NCI-H82 (cell line): ENCODE data around the gene NPY.
"Not testable (repeated sequence)": the region's sequence is repeated elsewhere in the genome, so short reads cannot be mapped to it uniquely, and the experiment has no call there.

Experiments used
- DNase-seq: peaks from one replicate; lab custom pipeline; 2025; lab: John Stamatoyannopoulos, UW

Gene NPY

DNA sequence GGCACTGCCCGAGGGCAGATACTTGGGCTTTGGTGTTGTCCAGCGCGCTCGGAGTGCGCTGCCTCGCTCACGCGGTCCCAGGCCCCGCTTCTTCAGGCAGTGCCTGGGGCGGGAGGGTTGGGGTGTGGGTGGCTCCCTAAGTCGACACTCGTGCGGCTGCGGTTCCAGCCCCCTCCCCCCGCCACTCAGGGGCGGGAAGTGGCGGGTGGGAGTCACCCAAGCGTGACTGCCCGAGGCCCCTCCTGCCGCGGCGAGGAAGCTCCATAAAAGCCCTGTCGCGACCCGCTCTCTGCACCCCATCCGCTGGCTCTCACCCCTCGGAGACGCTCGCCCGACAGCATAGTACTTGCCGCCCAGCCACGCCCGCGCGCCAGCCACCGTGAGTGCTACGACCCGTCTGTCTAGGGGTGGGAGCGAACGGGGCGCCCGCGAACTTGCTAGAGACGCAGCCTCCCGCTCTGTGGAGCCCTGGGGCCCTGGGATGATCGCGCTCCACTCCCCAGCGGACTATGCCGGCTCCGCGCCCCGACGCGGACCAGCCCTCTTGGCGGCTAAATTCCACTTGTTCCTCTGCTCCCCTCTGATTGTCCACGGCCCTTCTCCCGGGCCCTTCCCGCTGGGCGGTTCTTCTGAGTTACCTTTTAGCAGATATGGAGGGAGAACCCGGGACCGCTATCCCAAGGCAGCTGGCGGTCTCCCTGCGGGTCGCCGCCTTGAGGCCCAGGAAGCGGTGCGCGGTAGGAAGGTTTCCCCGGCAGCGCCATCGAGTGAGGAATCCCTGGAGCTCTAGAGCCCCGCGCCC, at the start of gene NPY:
Gene NPY, plus strand, starts transcription at position 294 of the 802 bp plus-strand sequence. CDS start 1,051 bp downstream, outside the sequence.
- no peak for DNase-seq

DNA sequence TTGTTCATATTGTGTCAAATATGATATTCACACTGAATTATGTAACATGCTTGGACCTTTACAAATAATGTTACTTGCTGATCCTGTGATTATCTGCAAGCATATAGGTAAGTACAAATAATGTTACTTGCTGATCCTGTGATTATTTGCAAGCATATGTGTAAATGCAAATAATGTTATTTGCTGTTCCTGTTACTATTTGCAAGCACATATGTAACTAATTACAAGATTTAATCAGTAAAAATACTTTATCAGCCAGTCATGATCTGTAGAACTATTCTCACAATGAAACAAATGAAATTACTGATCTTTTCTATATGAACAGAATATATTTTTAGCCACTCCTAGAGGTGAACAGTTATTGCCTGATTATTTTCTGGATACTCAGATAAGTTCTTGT, 44.7 kb upstream of the NPY start:
- no peak for DNase-seq

DNA sequence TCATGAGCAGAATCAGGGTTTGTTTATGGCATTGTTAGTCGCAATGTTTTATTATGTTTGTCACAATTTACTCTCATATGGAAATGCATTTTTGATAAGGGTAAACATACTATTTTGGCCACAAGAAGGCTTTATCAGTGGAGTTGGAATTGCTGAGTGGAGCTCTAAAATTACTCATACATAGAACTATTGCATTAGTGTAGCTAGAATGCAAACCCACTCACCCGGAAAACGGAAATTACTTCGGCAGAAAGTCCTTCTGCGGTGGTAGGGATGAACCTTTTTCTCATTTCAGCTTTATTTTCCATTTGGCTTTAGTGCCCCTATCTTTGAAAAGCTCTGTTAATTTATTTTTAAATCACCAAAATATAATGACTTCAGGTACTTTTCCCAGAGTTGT, 42.8 kb upstream of the NPY start:
- no peak for DNase-seq

DNA sequence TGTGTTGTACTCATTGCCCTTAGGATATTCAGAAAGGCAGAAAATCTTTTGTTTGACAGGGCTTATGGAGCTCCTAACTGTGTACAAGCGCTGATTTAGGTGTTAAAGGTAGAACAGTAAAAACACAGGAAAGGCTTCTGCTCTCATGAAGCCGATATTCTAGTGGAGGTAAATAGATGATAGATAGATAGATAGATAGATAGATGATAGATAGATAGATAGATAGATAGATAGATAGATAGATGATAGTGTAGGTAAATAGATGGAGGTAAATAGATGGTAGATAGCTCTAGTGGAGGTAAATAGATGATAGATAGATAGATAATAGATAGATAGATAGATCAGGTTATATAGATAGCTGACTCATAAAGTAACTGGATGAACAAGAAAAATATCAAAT, 39.4 kb upstream of the NPY start:
- no peak for DNase-seq

DNA sequence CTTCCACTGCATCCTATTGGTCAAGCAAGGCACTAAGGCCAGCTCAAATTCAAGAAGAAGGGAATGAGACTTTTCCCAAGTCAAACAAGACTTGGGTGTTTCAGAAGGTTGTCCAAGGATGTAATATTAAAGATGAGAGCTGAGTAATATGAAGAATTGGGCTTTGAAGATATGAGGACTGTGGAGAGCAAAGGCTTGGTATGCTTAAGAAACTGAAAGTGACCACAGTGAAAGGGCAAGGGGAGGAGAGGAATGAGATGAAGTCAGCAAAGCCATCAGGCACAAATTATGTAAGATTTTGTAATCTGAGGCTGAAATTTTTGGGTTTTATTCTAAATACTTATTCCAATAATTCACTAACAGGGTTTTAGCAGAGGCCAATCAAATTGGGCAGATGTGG, 38.6 kb upstream of the NPY start:
- DNase-seq: no peak

DNA sequence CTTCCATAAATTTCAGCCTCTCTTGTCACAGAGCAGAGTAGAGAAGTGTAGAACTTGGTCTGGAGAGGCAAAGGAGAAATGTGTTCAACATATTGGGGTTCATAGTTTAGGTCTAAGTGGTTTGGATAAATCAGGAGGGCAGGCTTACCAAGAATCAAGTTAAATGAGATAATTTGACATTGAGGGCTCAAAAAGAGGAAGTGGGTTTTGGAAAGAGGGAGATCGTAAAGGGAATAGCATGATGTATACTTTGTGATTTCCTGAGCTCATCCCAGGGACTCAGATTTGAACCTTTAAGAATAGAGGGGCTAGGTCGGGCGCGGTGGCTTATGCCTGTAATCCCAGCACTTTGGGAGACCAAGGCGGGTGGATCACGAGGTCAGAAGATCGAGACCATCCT, 34.7 kb upstream of the NPY start:
- no peak for DNase-seq

DNA sequence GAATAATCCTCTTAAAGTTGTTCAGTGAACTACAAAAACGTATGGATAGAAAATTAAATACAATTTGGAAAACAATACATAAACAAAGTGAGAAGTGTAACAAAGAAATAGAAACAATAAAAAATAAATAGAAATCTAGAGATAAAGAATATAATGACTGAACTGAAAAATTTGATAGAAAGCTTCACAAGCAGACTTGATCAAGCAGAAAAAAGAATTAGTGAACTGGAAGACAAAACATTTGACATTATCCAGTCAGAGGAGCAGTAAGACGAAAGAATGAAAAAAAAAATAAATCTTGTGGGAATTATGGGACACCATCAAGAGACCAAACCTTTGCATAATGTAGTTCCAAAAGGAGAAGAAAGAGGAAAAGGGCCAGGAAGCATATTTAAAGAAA, 32.4 kb upstream of the NPY start:
- no peak for DNase-seq

DNA sequence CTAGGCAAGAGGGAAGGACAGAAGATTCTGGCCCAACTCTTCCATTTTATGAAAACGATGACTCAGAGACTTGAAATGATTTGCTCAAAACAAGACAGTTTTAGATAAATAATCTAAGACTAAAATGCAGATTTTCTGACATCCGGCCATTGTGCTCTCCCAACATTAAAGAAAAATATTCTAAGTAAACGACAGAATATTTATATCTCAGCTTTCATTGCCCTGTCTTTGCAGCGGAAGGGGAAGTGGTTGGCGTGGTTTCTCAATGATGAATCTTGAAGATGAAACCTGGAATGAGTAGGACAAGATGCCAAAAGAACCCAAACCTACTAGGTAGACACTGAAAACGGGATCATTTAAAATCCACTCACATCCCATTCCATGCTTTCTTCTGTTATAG, 28.9 kb upstream of the NPY start:
- no peak for DNase-seq

DNA sequence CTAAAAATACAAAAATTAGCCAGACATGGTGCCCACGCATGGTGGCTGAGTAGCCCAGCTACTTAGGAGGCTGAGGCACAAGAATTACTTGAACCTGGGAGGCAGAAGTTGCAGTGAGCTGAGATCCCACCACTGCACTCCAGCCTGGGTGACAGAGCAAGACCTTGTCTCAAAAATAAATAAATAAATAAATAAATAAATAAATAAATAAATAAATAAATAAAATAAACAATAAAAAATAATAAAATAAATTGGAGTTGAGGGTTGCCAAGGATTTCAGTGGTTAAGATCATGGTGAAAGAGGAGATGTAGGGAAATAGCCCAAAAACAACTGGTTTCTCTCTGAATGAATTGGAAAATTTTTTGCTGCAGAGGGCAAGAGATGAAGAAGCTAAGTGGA, 25.7 kb upstream of the NPY start:
- not testable (repeated sequence) for DNase-seq

DNA sequence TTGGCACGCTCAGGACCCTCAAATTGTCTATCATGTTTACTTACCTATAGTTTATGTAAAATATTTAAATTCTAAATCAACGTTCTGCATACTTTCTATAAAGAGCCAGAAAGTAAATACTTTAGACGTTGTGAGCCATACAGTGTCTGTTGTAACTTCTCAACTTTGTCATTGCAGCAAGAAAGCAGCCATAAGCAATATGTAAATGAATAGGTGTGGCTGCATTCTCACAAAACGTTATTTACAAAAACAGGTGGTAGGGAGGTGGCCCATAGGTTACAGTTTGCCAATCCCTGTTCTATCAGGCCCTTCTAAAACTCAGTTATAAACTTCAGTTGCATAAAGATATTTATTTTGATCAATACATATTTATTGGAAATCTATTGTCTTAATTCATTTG, 12.1 kb upstream of the NPY start:
- no peak for DNase-seq

DNA sequence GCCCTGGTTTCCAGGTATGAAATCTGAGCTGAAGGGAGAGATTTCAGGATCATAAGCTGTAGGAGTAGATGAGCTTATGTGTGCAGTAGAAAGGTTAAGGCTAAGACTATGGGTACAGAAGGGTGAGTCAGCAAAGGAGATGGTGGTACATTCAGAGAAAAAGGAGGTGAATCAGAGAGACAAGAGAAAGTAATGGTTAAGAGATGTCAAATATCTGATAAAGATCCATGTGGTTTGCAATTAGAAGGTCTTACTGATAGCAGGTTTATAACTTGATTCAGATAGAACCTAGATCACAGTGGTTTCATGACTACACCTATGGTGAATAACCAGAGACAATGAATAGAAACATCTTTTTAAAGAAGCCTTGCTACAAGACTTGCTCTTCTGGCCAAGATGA, 4.5 kb upstream of the NPY start:
- DNase-seq: no peak

DNA sequence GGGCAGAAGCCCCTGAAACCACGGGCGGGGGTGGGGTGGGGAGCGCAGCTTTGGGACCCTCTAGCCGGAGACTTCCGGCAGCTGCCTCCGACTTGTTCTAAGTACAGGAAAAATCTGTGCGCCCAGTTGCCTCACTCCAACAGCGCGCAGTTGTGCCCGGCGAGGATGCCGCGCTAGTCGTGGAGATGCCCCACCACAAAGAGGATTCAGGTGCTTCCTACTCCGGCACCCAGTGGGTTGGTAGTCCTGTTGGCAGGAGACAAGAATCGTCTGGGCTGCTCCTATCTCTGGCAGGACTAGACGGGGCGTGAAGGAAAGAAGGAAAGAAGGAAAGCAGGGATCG, 465 bp upstream of the NPY start:
- DNase-seq: no peak

DNA sequence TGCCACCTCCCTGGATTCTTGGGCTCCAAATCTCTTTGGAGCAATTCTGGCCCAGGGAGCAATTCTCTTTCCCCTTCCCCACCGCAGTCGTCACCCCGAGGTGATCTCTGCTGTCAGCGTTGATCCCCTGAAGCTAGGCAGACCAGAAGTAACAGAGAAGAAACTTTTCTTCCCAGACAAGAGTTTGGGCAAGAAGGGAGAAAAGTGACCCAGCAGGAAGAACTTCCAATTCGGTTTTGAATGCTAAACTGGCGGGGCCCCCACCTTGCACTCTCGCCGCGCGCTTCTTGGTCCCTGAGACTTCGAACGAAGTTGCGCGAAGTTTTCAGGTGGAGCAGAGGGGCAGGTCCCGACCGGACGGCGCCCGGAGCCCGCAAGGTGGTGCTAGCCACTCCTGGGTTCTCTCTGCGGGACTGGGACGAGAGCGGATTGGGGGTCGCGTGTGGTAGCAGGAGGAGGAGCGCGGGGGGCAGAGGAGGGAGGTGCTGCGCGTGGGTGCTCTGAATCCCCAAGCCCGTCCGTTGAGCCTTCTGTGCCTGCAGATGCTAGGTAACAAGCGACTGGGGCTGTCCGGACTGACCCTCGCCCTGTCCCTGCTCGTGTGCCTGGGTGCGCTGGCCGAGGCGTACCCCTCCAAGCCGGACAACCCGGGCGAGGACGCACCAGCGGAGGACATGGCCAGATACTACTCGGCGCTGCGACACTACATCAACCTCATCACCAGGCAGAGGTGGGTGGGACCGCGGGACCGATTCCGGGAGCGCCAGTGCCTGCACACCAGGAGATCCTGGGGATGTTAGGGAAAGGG, 913 bp downstream of the NPY start:
- no peak for DNase-seq

DNA sequence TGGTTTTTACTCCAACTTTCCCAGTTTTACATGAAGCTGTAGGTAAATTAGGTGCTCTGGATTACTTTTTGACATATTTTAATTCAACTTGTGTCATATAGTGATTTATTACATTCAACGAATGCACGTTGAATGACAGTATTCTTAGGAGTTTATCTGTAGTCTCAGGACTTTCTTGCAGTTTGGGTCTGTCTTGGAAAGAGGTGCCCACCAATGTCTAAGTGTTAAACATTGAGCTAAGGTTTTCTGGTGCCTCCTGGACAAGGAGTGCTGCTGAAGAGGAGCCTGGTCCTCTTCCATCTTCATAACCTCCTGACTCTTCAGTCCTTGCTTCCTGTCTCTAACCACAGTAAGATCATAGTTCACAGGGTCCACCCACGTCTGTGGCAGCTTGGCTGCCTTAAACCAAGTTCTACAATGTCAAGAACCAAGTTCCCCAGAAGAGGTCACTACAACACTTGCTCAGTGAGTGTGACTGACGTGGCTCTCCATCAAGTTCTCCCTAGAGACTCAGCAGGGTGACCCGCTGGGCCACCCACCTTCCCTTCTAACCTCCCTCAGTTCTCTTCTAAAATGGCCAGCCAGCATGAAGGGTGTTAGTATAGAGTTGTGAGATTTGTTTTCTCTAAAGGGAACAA, 6.1 kb downstream of the NPY start:
- DNase-seq: peak; percentile 77

DNA sequence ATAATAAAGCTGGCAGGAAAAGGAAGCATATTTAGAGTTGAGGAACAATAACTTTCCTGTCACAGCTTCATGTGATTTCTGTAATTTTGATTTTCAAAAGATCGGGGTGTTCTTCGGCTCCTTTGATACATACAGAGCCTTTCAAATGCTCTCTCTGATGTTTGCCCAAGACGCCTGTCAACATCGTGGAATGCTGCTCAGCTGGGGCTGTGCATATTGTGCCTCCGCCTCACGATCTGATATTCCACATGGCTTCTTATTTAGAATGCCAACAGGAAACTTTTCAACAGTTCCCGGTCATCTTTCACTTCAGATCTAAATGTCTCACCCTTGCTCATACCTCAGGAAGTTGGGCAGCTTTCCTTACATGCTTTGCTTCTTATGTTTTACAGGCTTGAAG, 7.3 kb downstream of the NPY start:
- DNase-seq: no peak

DNA sequence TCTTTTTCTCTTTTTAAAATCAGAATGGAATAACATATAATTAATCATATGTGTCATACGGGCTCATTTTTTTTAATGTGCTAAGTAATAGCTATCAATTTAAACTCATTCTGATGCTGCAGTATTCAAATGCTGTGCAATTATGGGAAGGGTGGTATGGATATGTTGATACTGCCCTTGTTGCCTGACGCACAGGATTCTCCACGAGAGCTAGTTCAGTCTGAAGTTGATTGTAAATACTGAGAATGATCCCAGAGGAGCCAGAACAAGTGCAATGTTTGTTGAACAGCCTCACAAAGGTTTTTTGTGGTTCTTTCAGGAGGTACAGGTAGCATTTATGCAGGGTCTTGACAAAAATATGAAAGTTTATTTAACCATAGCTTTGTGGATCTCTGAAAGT, 13.4 kb downstream of the NPY start:
- no peak for DNase-seq

DNA sequence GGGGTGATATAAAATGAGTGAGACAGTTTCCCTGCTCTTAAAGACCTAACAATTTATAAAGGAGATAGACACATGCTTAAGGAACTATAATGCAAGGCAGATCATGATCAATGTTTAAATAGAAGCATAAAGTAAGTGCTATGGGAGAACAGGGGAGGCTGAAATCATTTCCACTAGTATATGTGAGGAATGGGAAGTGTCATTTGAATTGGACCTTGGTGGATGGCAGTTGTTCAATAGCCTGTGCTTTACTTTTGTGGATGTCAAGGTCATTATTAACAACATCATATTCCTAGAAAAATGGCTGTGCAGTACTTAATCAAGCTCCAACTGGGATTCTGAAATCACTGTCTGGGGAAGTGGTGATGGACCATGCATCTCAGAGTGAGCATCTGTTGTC, 14.7 kb downstream of the NPY start:
- DNase-seq: no peak

DNA sequence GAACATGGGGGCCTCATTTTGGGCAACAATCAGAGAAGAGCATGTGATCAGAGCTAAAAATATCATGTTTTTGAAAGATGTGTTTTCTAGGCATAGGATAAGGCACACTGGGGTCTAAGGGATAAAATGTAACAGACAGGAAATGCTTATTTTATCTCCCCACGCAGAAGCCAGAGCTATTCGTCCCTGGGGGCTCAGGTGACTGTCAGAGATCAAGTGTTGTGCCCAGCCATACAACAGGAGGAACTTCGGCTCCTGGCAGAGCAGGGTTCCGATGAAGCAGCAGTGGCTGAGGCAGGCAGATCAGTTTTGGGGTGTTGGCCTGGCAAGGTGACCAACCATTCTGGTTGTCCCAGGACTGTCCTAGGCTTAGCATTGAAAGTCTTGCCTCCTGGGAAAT, 15.2 kb downstream of the NPY start:
- DNase-seq: no peak

DNA sequence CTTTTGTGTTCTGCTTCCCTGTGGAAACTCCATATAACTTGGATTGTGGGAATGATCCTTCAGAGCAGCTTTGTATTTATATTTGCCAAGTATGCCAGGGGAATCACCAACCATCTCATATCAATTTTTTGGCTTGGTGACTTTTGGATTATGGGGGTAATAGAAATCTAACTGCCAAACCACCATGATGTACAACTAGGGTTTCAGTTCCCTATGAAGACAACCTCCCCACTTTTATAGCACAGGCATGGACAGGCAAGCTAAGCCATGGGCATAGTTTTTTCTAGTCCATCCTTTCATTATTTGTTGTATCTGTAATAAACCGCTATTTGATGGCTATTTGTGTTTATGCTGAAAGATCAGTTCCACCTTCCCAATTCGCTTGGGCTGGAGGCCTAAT, 17.7 kb downstream of the NPY start:
- DNase-seq: no peak

DNA sequence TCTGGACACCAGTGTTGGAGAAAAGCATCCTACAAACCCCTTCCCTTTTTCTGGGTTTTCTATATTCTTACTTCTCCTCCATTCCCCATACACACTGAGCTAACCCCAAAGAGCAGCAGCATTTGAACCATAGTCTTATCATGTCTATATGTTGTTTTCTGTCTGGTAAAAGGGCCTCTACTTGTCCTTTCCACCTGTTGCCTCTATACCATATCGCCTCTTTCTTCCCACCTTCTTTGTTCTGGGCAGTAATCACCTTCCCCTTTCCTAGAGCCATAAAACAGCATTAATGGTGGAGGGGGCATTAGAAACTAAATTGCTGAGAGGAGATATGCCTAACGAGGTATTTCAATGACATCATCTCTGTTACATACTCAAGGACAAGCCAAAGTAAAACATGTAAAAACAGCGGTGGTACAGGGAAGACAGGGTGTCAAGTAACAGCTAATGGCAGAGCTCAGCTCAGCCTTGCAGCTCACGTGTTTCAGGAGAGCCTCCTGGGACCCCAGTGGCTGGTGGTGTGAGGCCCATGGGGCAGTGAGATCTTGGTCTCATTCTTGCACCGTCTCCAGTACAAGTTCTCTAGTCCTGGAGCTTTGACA, 20.6 kb downstream of the NPY start:
- no peak for DNase-seq

DNA sequence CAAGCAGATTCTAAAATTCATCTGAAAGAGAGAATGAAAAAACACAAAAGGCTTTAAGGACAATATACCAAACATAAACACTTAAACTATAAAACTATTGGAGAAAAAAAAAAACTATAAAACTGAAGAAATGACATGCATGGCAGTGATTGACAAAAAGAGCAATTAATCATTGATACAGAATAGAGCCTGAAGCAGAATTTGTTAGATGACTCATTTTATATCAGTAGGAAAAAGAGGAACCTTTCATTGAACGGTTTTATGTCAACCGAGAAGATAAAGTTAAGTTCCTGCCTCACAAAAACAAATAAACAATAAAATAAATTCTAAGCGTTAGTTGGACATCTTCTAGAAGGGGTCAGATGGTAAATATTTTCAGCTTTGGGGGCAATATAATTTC, 23.3 kb downstream of the NPY start:
- no peak for DNase-seq

DNA sequence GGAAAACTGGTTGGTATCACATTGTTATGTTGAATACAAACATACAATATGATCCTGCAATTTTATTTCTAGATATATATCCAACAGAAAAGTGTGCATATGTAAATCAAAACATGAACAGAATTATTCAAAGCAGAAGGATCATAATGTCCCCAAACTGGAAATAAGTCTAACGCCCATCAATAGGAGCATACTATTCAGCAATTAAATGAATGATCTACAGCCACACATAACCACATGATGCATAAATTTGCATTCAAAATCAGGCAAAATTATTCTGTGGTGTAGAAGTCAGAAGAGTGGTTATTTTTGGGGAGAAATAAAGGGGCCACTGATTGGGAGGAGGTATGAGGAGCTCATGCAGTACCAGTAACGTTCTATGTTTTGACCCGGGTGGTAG, 28.6 kb downstream of the NPY start:
- DNase-seq: no peak

DNA sequence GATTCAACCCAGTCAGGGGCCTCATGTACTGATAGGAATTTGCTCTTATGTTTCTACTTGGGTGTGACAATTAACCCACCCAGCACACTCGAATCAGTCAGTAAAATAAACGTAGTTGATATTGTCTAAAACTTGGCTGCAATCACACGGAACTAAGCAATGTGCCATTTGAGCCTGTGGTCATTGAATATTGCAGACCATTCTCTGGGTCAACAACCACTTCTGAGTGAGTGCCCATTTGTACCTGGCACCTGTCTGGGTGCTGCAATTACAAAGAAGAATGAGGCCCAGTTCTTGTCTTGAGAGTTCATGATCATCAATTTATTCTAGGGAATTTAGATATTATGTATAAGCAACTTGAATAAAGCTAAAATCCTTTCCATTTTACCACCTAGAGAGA, 29.8 kb downstream of the NPY start:
- no peak for DNase-seq
